GM18505 (cell line): ENCODE results near the gene TMEM179B.
"Not testable (repeated sequence)": the region's sequence is repeated elsewhere in the genome, so short reads cannot be mapped to it uniquely, and the experiment has no call there.

ENCODE experiments used
- ATAC-seq: cut with Tn5 transposase; IDR thresholded peaks from one replicate; pipeline ENCODE4 v1.9.1; 2021; ENCODE audit not compliant: unreplicated experiment
- POLR2A ChIP-seq: IDR thresholded peaks from 4 replicates; pipeline ENCODE4 v1.6.1; 2011; ENCODE audit warnings: borderline replicate concordance; ENCODE audit not compliant: insufficient read depth, insufficient read length; ENCODE audit errors: extremely low read depth

Gene TMEM179B, protein sequence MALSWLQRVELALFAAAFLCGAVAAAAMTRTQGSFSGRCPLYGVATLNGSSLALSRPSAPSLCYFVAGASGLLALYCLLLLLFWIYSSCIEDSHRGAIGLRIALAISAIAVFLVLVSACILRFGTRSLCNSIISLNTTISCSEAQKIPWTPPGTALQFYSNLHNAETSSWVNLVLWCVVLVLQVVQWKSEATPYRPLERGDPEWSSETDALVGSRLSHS

DNA sequence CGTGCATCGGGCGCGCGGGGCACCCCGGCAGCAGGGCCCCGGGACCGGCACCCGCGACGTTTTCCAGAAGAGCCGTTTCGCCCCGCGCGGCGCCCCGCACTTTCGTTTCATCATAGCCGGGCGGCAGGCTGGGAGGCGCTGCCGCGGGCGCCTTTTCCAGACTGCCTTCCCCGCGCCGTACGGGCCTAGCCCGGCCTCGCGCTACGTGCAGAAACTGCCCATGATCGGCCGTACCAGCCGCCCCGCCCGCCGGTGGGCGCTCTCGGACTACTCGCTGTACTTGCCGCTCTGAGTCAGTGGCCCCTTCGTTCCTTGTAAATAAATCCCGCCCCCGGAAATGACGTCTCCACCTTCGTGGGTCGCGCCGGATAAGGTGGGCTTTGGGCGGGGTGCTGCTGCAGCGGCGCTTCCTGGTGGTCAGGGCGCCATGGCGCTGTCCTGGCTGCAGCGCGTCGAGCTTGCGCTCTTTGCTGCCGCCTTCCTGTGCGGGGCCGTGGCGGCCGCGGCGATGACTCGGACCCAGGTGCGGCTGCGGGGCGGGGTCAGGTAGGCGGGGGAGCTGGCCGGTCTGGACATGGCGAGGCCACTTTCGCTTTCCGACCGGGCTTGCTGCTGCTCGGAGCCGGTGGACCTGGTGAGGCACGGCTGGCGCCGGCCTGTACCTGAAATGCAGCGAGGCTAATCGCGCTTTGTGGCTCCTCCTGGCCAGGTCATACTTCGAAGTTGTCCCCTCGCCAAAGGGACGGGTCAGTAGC, at the start of gene TMEM179B:
Gene TMEM179B, plus strand, starts transcription at position 398 of the 755 bp plus-strand sequence. Its CDS starts 30 bp downstream, at position 428.
- ATAC-seq = peak; percentile 56
- peak; percentile 98 for TF ChIP-seq POLR2A

DNA sequence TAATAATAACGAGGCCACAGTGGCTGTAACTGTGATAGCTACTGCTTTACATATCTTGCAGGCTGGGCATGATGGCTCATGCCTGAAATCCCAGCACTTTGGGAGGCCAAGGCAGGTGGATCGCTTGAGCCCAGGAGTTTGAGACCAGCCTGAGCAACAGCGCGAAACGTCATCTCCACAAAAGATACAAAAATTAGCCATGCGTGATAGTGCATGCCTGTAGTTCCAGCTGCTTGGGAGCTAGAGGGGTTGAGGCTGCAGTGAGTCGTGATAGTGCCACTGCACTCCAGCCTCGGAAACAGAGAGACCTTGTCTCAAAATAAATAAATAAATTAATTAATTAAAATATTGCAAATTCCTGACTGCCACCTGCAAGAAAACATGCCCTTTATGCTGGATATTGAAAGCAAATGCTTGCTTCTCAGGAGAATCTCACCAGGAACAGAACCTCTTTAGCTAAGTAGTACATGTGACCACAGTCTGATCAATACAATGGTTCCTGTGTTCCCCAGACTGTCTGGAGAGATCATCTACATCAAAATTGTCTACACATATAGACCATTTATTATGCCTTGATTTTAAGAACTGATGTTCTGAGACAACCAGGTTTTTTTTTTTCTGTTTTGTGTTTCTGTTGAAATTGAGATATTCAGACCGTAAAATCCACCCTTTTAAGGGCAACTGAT, 39.6 kb upstream of the TMEM179B start:
- ATAC-seq = no peak

DNA sequence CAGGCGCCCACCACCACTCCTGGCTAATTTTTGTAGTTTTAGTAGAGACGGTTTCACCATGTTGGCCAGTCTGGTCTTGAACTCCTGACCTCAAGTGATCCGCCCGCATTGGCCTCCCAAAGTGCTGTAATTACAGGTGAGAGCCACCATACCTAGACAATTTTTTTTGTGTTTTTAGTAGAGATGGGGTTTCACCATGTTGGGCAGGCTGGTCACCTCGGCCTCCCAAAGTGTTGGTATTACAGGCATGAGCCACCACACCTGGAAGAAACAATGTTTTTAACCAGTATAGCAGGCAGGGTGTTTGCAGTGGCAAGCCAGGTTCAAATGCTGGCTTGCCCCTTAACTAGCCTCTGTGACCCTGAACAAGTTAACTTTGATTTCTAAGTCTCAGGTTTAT, 37.3 kb upstream of the TMEM179B start:
- ATAC-seq = not testable (repeated sequence)

More for the DNA sequence above, 39.6 kb upstream of the TMEM179B start:
- TF ChIP-seq POLR2A = no peak

DNA sequence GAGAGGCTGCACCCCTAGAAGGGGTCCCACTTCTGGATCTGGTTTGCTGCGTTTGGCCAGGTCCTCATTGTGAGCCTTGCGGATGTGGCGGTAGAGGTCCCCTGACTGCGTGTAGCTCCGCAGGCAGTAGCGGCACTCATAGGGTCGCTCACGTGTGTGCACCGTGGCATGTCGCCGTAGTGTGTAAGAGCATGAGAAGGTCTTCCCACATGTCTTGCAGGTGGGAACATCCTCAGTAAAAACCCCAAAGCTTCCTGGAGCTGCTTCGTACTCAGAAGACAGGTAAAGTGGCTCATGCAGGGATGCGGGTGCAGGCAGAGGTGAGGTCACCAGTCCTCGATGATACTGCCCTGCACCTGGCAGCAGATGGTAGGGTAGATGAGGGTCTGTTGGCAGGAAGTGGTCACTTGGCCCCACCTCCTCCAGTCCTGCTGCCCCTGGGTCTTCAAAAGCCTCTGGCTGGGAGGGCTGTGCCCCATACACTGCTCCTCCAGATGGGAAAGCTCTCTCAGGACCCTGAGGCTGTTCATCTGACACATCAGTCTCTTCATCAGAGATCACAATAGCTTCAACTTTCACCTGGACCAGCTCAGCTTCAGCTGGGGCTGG, 34.9 kb upstream of the TMEM179B start:
- no peak for TF ChIP-seq POLR2A
- ATAC-seq = no peak

DNA sequence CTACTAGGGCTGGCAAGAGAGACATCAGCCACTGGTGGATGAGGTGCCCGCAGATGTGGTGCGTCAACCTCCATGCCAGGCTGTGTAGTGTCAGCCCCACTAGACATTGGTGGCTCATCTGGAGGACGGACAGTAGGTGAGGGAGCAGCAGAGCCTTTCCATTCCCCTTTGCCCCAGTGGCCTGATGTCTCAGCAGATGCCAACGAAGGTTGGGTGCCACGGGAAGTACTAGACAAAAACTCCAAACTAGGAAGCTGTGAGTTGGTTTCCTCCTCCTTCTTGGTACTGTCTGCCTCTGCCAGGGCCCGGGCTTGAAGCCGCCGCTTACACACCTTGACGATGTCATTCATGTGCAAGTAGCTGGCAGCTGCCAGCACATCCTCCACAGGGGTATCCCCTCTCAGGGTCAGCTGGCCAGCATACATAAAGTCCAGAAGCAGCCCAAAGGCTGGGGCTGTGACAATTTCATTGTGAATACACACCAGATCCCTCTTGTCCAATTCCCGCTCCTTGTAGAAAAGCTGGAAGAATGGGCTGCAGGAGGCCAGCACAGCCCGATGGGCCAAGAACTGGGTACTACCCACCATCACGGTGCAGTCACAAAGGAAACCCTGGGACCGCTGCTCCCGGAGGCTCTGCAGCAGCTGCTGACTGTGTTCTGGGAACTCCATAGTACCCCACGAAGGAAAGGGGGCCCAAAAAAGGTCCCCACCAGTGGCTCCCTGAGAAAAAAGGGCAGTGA, 34.0 kb upstream of the TMEM179B start:
- ATAC-seq = no peak
- TF ChIP-seq POLR2A = no peak

DNA sequence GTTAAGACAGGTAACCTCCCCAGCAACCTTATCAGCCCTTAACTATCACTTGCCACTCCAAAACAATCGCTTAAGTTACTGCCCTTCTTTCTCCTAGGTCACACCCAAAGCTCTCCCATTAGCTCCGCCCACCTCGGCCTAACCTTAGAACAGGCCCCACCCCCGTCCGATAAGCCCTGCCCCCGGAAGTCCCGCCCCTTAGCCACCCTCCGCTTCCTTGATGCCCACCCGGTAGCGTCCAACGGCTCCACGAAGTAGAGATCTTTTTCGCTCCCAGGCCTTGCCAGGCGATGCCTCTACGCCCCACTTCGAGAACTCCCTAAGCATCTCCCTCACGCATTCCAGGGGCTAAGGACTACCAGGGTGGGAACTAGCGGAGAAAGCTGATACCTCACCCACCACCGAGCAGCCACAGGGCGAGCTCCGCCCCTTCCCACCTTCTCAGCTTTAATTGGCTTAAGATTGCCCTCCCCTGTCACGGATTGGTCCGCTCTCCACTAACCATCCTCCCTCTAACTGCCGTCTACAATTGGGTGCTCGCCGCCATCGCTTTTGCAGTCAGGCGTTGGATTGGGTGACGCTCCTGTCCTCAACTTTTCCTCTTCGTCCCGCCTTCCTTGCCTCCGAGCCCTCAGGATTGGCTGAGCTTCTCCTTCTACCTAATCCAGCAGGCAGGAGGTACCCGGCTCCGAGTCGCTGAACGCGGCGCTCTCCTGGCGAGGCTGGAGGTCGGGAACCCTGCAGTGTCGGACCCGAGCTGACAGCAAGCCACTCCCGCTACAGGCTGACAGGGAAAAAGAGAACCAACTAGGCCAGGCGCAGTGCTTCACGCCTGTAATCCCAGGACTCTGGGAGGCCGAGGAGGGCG, 33.2 kb upstream of the TMEM179B start, which contains the start of gene ZBTB3:
Gene ZBTB3, minus strand, starts transcription at position 425 of the 868 bp plus-strand sequence. CDS start 496 bp downstream, outside the sequence.
- ATAC-seq = peak; percentile 94
- TF ChIP-seq POLR2A = peak; percentile 95

DNA sequence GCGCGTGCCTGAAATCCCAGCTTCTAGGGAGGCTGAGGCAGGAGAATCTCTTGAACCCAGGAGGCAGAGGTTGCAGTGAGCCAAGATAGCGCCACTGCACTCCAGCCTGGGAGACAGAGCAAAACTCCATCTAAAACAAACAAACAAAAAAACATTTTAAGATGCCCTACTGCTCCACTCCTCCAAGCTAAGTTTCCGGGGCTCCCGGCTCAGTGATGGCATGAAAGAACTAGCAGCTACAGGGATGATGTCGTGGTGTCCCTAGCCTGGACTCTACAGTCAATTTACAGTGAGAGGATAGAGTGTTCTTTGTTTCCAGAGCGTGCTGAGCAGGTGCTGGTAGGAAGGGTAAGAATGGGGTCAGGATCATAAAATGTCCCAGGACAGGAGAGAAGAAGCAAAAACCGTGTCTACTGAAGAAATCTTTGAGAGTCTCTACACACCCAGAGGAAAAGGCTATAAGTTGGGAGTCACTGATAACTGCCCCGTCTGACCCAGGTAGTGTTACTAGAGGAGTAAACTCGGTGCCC, 32.1 kb upstream of the TMEM179B start:
- no peak for TF ChIP-seq POLR2A
- no peak for ATAC-seq

DNA sequence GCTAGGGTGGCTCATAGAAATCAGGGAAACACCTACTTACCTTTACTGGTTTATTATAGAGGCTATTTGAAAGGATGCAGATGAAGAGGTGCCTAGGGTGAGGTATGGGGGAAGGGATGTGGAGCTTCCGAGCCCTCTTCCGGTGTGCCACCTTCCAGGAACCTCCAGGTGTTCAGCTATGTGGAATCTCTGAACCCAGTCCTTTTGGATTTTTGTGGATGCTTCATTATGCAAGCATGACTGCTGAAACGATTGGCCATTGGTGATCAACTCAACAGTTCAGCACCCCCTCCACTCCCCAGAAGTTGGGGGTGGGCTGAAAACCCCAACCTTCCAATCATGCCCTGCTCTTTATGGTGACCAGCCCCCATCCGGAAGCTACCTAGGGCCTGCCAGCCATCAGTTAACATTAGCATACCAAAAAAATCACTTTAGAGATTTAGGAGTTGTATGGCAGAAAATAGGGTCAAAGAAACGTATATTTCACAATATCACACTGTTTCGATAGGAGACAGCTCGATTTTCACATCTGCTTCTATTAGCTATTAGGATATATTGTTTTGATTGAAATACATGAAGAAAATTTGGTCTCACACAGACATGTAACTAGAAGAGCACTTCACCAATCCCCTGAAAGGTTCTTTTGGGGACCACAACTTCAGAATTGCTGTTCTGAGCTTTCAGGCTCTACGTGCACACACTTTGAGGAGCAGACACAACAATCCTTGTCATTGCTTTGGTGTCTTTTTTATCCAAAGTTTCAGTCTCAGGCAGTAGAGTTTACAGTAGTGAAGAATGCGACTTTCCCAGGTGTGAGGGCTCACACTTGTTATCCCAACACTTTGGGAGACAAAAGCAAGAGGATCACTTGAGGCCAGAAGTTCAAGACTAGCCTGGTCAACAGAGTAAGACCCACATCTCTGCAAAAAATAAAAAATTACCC, 29.1 kb upstream of the TMEM179B start:
- no peak for ATAC-seq

DNA sequence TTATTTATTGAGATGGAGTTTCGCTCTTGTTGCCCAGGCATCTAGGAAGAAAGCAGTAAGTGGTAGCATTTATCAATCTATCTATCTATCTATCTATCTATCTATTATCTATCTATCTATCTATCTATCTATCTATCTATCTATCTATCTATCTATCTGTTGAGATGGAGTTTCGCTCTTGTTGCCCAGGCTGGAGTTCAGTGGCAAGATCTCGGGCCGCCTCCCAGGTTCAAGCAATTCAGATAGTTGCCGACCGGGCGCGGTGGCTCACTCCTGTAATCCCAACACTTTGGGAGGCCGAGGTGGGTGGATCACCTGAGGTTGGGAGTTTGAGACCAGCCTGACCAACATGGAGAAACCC, 26.4 kb upstream of the TMEM179B start:
- not testable (repeated sequence) for ATAC-seq

More for the DNA sequence above, 29.1 kb upstream of the TMEM179B start:
- no peak for TF ChIP-seq POLR2A

DNA sequence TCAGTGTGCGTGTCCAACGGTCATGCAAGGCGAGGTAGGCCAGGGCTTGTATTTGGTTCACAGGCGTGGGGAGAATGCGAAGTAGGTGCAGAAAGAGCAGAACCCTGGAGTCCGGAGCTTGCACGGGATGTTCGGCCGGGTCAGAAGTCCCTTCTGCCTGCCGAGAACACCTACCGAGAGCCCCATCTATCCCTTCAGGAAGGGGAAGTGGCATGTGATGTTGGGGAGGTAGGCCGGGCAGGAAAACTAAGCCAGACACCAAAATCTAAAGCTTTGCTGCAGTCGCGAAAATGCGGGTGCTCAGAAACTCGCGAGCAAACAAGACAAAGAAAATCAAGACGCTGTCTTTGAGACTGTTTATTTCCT, 16.4 kb upstream of the TMEM179B start:
- no peak for TF ChIP-seq POLR2A
- ATAC-seq = peak; percentile 2

DNA sequence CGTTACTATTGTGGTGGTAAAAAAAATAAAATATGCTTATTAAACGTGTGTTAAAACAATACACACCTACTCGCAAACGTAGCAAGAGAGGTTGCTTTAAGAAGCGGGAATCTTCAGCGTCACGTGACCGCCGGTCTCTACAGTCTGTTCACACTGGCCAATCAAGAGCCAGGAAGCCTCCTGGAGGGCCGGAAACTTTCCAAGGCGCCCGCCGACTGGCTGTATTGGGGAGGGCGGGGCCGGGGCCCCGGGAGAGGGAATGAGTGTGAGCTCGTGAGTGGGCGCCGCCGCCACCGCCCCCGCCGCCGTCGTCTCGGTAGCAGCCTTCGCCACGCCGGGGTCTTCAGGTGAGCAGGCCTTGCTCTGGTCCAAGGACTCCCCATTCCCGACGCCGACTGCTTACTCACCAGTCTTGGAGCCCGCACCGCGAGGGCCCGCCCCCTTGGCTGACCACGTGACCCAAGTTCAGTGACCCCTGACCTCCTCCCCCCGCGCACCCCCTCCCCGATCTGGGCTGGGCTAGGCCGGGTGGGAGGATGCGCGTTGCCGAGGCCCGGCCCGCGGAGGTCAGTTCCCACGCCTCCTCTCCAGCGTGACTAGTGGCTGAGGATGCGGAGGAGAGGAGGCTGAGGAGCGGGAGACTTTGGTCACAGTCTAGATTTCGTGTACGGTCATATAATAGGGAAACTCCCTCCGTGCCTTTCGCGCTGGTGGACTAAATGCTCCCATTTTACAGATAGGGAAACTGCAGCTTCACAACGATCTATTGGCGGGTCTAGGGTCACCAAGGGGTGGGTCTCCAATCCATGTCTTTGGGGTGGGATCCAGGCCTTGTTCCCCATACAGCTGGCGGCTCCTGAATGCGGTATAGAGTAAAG, 15.8 kb upstream of the TMEM179B start, which contains the start of gene TAF6L:
Gene TAF6L, plus strand, starts transcription at position 253 of the 878 bp plus-strand sequence. CDS start 4,388 bp downstream, outside the sequence.
- ATAC-seq = peak; percentile 66
- peak; percentile 71 for TF ChIP-seq POLR2A
